ENCODE measurements around the gene FGGY. TPM values are rescaled to one million over a fixed set of nuclear protein-coding genes. Genes with fewer than 3 reads are reported as not detected.

Gene FGGY
- total and polyA plus RNA-seq, 2 donors (not counting 3 experiments of a cell fraction or from before 2014, with no cell fraction given) = 5.6 to 6.4 TPM

- ChIA-PET POLR2A (no interaction called here), CTCF (no interaction called here)
- H3K4me3 ChIP-seq (replicated peaks in 1 of 3; ENCODE audit: insufficient read depth in 1 of 3, low read depth in 1 of 3, low read length in 3 of 3) = no peak overlapping the region
- no peaks in the 10 kb centered on the region for H4K20me1 ChIP-seq (replicated peaks; ENCODE audit: control insufficient read depth, extremely low read depth, insufficient read depth, low read length)
- no TSS peak for BruUV-seq (replicated peaks)
- FAIRE-seq (no peak), DNase-seq (ENCODE audit: low read depth, low spot score) (no peak)
- intact Hi-C loops (cut with micrococcal nuclease) = no loop called here
- H3K79me2 ChIP-seq (ENCODE audit: control insufficient read depth, insufficient read depth, low read length) = no peaks in the 10 kb centered on the region
- no peak overlapping the region for H3K27ac ChIP-seq (ENCODE audit: insufficient read depth, low read depth, low read length)
- dilution Hi-C loops (cut with MboI; ENCODE audit: extremely low pct_ligation_motif_present, low sequenced_read_pairs) = no loop called here
- H3K27me3 ChIP-seq (ENCODE audit: control insufficient read depth in 2 of 2, insufficient read depth in 2 of 2, low read length in 2 of 2) = no peaks in the 10 kb centered on the region
- H3K9me1 ChIP-seq (replicated peaks; ENCODE audit: control insufficient read depth, extremely low read depth, insufficient read depth, low read length) = no peaks in the 10 kb centered on the region
- no peak overlapping the region for H2AFZ ChIP-seq (ENCODE audit: low read depth, low read length)
- no peak overlapping the region for H3K9ac ChIP-seq (replicated peaks; ENCODE audit: extremely low read depth, insufficient read depth, low read length)
- H3K4me2 ChIP-seq (ENCODE audit: insufficient read depth, low read length) = no peak overlapping the region
- no peaks in the 10 kb centered on the region for H3K4me1 ChIP-seq (ENCODE audit: control insufficient read depth, extremely low read depth, insufficient read depth, low read length)
- no peaks in the 10 kb centered on the region for H3K36me3 ChIP-seq (ENCODE audit: control insufficient read depth in 2 of 2, extremely low read depth in 1 of 2, insufficient read depth in 2 of 2, low read length in 2 of 2)
- no peaks in the 10 kb centered on the region for H3K9me3 ChIP-seq (replicated peaks; ENCODE audit: control insufficient read depth, insufficient read depth, low read length)
- TF ChIP-seq MAX (IDR thresholded peaks at IDR 0.05; ENCODE audit: insufficient read depth, insufficient read length) (no peak), POLR2A (IDR thresholded peaks at IDR 0.05; ENCODE audit: low read depth, low read length) (no peak), GATA2 (IDR thresholded peaks at IDR 0.05; ENCODE audit: insufficient read depth, insufficient read length, low read depth, low read length) (no peak), FOS (IDR thresholded peaks at IDR 0.05; ENCODE audit: borderline replicate concordance, insufficient read depth, low read length) (no peak), EZH2 (IDR thresholded peaks at IDR 0.05; ENCODE audit: borderline replicate concordance, low read depth, low read length, severe bottlenecking) (no peak), JUN (IDR thresholded peaks at IDR 0.05; ENCODE audit: borderline replicate concordance, insufficient read depth, insufficient read length, low read depth) (no peak), POLR2AphosphoS5 (IDR thresholded peaks at IDR 0.05; ENCODE audit: insufficient read depth, low read depth, low read length) (no peak), CTCF (IDR thresholded peaks at IDR 0.05; ENCODE audit: extremely low read depth in 1 of 2, insufficient read depth in 1 of 2, low read depth in 1 of 2, low read length in 2 of 2) (no peak), MYC (IDR thresholded peaks at IDR 0.05; ENCODE audit: low read depth, low read length) (no peak)
Observed at GRCh38 chr1:59457786-59458185, 160.9 kb downstream of the FGGY start.

All from endothelial cell of umbilical vein (primary cell).